ENCODE results near the gene TEP1.

The TEP1 gene

DNA sequence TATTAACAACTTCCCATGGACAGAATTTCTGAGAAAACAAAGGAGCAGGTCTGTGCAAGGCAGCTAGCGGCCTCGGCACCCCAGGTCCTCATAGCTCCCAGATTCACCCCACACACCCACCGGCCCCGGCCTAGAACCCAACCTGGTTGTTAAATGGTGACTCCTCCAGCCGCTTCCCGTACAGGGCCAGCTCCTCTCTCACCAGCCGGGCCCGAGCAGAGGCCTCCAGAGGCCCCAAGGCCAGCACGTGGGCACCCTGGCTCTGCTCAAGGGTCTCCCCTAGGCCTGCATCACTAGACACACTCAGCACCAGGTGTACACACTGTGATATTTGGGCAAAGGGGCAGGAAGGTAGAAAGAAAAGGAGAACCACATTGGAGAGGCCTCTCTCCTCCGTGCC, 30.3 kb downstream of the TEP1 start:
- H3K27ac ChIP-seq (replicated peaks), result no peak overlapping the region

DNA sequence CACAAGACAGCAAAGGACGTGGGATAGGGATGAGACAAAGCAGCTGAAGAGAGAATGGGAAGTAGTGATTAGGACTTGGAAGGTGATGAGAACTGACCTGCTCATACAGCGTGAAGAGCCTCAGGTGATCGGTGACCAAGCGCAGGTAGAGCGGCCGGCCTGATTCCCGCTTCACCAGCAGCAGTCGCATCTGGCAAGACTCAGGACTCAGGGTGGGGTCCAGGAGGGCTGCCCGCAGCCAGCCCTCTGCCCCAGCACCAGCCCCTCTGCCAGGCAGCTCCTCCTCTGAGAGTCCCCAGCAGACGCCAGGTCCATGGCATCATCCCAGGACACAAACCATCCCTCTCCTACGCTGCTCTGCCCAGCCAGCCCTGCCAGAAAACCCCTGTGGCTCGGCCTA, 30.8 kb downstream of the TEP1 start:
- TF ChIP-seq, protein P1, sequence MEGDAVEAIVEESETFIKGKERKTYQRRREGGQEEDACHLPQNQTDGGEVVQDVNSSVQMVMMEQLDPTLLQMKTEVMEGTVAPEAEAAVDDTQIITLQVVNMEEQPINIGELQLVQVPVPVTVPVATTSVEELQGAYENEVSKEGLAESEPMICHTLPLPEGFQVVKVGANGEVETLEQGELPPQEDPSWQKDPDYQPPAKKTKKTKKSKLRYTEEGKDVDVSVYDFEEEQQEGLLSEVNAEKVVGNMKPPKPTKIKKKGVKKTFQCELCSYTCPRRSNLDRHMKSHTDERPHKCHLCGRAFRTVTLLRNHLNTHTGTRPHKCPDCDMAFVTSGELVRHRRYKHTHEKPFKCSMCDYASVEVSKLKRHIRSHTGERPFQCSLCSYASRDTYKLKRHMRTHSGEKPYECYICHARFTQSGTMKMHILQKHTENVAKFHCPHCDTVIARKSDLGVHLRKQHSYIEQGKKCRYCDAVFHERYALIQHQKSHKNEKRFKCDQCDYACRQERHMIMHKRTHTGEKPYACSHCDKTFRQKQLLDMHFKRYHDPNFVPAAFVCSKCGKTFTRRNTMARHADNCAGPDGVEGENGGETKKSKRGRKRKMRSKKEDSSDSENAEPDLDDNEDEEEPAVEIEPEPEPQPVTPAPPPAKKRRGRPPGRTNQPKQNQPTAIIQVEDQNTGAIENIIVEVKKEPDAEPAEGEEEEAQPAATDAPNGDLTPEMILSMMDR (IDR thresholded peaks at IDR 0.05; ENCODE audit: insufficient read depth, low read length), result no peak
- TF ChIP-seq, protein P2, sequence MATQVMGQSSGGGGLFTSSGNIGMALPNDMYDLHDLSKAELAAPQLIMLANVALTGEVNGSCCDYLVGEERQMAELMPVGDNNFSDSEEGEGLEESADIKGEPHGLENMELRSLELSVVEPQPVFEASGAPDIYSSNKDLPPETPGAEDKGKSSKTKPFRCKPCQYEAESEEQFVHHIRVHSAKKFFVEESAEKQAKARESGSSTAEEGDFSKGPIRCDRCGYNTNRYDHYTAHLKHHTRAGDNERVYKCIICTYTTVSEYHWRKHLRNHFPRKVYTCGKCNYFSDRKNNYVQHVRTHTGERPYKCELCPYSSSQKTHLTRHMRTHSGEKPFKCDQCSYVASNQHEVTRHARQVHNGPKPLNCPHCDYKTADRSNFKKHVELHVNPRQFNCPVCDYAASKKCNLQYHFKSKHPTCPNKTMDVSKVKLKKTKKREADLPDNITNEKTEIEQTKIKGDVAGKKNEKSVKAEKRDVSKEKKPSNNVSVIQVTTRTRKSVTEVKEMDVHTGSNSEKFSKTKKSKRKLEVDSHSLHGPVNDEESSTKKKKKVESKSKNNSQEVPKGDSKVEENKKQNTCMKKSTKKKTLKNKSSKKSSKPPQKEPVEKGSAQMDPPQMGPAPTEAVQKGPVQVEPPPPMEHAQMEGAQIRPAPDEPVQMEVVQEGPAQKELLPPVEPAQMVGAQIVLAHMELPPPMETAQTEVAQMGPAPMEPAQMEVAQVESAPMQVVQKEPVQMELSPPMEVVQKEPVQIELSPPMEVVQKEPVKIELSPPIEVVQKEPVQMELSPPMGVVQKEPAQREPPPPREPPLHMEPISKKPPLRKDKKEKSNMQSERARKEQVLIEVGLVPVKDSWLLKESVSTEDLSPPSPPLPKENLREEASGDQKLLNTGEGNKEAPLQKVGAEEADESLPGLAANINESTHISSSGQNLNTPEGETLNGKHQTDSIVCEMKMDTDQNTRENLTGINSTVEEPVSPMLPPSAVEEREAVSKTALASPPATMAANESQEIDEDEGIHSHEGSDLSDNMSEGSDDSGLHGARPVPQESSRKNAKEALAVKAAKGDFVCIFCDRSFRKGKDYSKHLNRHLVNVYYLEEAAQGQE (IDR thresholded peaks at IDR 0.05; ENCODE audit: insufficient replicate concordance, low read depth), result no peak
- TF ChIP-seq GABPA (IDR thresholded peaks at IDR 0.05; ENCODE audit: low read depth) (no peak), POLR2AphosphoS5 (IDR thresholded peaks at IDR 0.05; ENCODE audit: low read depth) (no peak)
- no peak overlapping the region for H3K27ac ChIP-seq (replicated peaks)
- no peak overlapping the region for H3K4me3 ChIP-seq (replicated peaks; ENCODE audit: insufficient read depth, low read length)
- H3K27me3 ChIP-seq (ENCODE audit: insufficient read depth, poor library complexity, severe bottlenecking), result no peaks in the 10 kb centered on the region
- no peak for DNase-seq (ENCODE audit: low read depth in 1 of 2, low spot score in 1 of 2)

More for the DNA sequence above, 30.3 kb downstream of the TEP1 start:
- TF ChIP-seq, protein P2 (IDR thresholded peaks at IDR 0.05; ENCODE audit: insufficient replicate concordance, low read depth), result no peak
- no peak for TF ChIP-seq SPI1 (IDR thresholded peaks at IDR 0.05; ENCODE audit: borderline replicate concordance, low read depth)
- TF ChIP-seq GABPA (IDR thresholded peaks at IDR 0.05; ENCODE audit: low read depth), result no peak
- TF ChIP-seq POLR2AphosphoS5 (IDR thresholded peaks at IDR 0.05; ENCODE audit: low read depth), result no peak
- TF ChIP-seq, protein P1 (IDR thresholded peaks at IDR 0.05; ENCODE audit: insufficient read depth, low read length), result no peak
- no peak for DNase-seq (ENCODE audit: low read depth in 1 of 2, low spot score in 1 of 2)
- no peak overlapping the region for H3K4me3 ChIP-seq (replicated peaks; ENCODE audit: insufficient read depth, low read length)
- H3K27me3 ChIP-seq (ENCODE audit: insufficient read depth, poor library complexity, severe bottlenecking), result no peaks in the 10 kb centered on the region

DNA sequence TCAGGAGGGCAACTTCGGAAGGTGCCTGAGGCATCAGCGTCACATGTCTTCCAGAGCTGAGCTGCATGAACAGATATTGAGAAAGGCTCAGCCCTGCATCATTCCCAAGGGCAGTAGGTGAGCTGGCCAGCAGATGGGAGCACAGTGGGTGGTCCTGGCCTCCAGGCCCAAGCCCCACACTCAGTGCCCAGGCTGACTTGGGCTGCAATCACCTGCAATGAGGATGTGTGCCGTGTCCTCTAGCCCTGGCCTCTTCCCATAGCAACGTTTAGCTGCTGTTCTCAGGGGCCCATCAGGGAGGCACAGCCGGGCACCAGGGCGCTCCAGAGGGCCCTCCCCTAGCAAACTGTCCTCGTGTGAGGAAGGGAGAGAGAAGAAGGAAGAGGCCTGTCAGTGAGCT, 32.0 kb downstream of the TEP1 start:
- TF ChIP-seq GABPA (IDR thresholded peaks at IDR 0.05; ENCODE audit: low read depth) (no peak), SPI1 (IDR thresholded peaks at IDR 0.05; ENCODE audit: borderline replicate concordance, low read depth) (no peak), POLR2AphosphoS5 (IDR thresholded peaks at IDR 0.05; ENCODE audit: low read depth) (no peak)
- TF ChIP-seq, protein P1 (IDR thresholded peaks at IDR 0.05; ENCODE audit: insufficient read depth, low read length), result no peak
- TF ChIP-seq, protein P2 (IDR thresholded peaks at IDR 0.05; ENCODE audit: insufficient replicate concordance, low read depth), result no peak
- Histone ChIP-seq H3K4me3 (replicated peaks; ENCODE audit: insufficient read depth, low read length) (no peak overlapping the region), H3K27me3 (ENCODE audit: insufficient read depth, poor library complexity, severe bottlenecking) (no peaks in the 10 kb centered on the region), H3K27ac (replicated peaks) (no peak overlapping the region)
- no peak for DNase-seq (ENCODE audit: low read depth in 1 of 2, low spot score in 1 of 2)

Measured in HL-60 (cell line).